ENCODE results near the gene SLC16A3. TPM values are rescaled to one million over a fixed set of nuclear protein-coding genes. Genes with fewer than 3 reads are reported as not detected.

The SLC16A3 gene
- total and polyA plus RNA-seq, 2 of the 8 experiments (the other 6 are each of a cell fraction or from before 2014, with no cell fraction given) = 3.8 to 8.7 TPM

- no peaks in the 10 kb centered on the region; a peak in 1 of 8 replicates for H3K36me3 ChIP-seq (ENCODE audit: control insufficient read depth in 2 of 4, insufficient read depth in 4 of 4, low read length in 3 of 4)
- H2AK5ac ChIP-seq (ENCODE audit: low read depth, low read length) = no peak overlapping the region
- H3K9me3 ChIP-seq (ENCODE audit: insufficient read depth in 2 of 2, low read depth in 1 of 2, low read length in 1 of 2) = 0 out of 4 replicates have a peak, but pooled peaks cover 0 to 3% of the 10 kb centered on the region in 2 experiments
- H3K4me2 ChIP-seq (ENCODE audit: insufficient read depth in 1 of 2, low read depth in 2 of 2, low read length in 2 of 2) = no peak overlapping the region
- H4K8ac ChIP-seq (ENCODE audit: extremely low read depth, insufficient read depth, low read length) = no peak overlapping the region
- H3K4me3 ChIP-seq (ENCODE audit: extremely low read depth in 1 of 4, insufficient read depth in 2 of 4, low read depth in 3 of 4, low read length in 4 of 4) = no peak overlapping the region
- H2BK20ac ChIP-seq (ENCODE audit: low read length) = no peak overlapping the region
- H4K5ac ChIP-seq (ENCODE audit: insufficient read length, low read depth, low read length) = no peak overlapping the region
- H3K27me3 ChIP-seq (replicated peaks in 1 of 4; ENCODE audit: control insufficient read depth in 3 of 4, extremely low read depth in 1 of 4, insufficient read depth in 3 of 4, low read length in 3 of 4) = no peaks in the 10 kb centered on the region; a peak in 1 of 7 replicates
- no peak overlapping the region for H2BK12ac ChIP-seq (ENCODE audit: low read depth, low read length)
- POLR2A ChIA-PET (ENCODE audit: partially characterized antibody) = interaction anchor here (1.3 to 5.2 kb wide), 2 partner anchors 11 to 12 kb away, joined by 3 to 39 read pairs; partner anchors contain the start of gene CSNK1D
- H3K4ac ChIP-seq (replicated peaks; ENCODE audit: insufficient read length, low read depth, low read length) = no peak overlapping the region
- FAIRE-seq = no peak
- H2BK120ac ChIP-seq (replicated peaks; ENCODE audit: low read depth, low read length) = no peak overlapping the region
- no peak overlapping the region for H3K27ac ChIP-seq (ENCODE audit: low read depth, low read length)
- H3K9ac ChIP-seq (replicated peaks in 1 of 4; ENCODE audit: extremely low read depth in 1 of 4, low read depth in 3 of 4, low read length in 3 of 4) = no peak overlapping the region; a peak in 1 of 7 replicates
- H3K4me1 ChIP-seq (replicated peaks in 1 of 4; ENCODE audit: control insufficient read depth in 3 of 4, insufficient read depth in 4 of 4, low read length in 3 of 4) = 0 out of 7 replicates have a peak, but pooled peaks cover 0 to 2% (median 0%) of the 10 kb centered on the region in 4 experiments
- H3K79me2 ChIP-seq (ENCODE audit: control insufficient read depth in 1 of 2, insufficient read depth in 2 of 2, low read length in 2 of 2) = no peaks in the 10 kb centered on the region
- CTCF ChIA-PET (ENCODE audit: partially characterized antibody) = interaction anchor here (1.6 kb wide), 1 partner anchor 16 kb away, joined by 3 read pairs; no protein-coding TSS in a partner anchor
- H4K91ac ChIP-seq (replicated peaks; ENCODE audit: insufficient read length, low read length) = no peak overlapping the region
- no peak overlapping the region for H2AFZ ChIP-seq (ENCODE audit: low read length)
- DNase-seq (ENCODE audit: low read depth in 1 of 2, low spot score in 2 of 2) = no peak
- no peaks in the 10 kb centered on the region for H3K23me2 ChIP-seq (ENCODE audit: low read depth, low read length)
- no peak overlapping the region for H3K23ac ChIP-seq (ENCODE audit: insufficient read length)
- H3K14ac ChIP-seq (ENCODE audit: insufficient read length) = no peak overlapping the region
- H3K56ac ChIP-seq (replicated peaks; ENCODE audit: insufficient read length, low read depth, low read length) = no peak overlapping the region
- H2BK5ac ChIP-seq (ENCODE audit: low read depth, low read length) = no peak overlapping the region
- peaks cover 0 to 6% of the 10 kb centered on the region in 2 experiments for H4K20me1 ChIP-seq (replicated peaks in 1 of 2; ENCODE audit: control insufficient read depth in 1 of 2, insufficient read depth in 2 of 2, low read length in 2 of 2)
- 74% methylated on average over 8 of the region's 8 CpGs; no CpG with 5 or more reads in 1 of the 2 experiments for WGBS, 2 experiments (ENCODE audit: extremely low coverage in 1 of 2, insufficient coverage in 1 of 2, insufficient read length in 1 of 2, insufficient replicate concordance in 2 of 2, low coverage in 1 of 2, low lambda C conversion rate in 2 of 2, missing lambda C conversion rate in 1 of 2)
- H2BK15ac ChIP-seq (ENCODE audit: low read length) = no peak overlapping the region
- H3K79me1 ChIP-seq (ENCODE audit: low read depth, low read length) = no peaks in the 10 kb centered on the region; the same call in 1 of the 2 replicates
- no peak overlapping the region for H3K18ac ChIP-seq (ENCODE audit: extremely low read depth, low read length)
- TF ChIP-seq SIN3A (conservative IDR thresholded peaks at IDR 0.05 in 1 of 2, IDR thresholded peaks at IDR 0.05 in 1 of 2; ENCODE audit: low read depth in 1 of 2, low read length in 2 of 2) (no peak), TCF12 (IDR thresholded peaks at IDR 0.05; ENCODE audit: low read depth, low read length) (no peak), MAX (IDR thresholded peaks at IDR 0.05) (no peak), SP2 (IDR thresholded peaks at IDR 0.05; ENCODE audit: low read length) (no peak), SIX5 (IDR thresholded peaks at IDR 0.05; ENCODE audit: low read depth, low read length) (no peak), POU5F1 (IDR thresholded peaks at IDR 0.05; ENCODE audit: low read depth, low read length) (no peak), TAF7 (optimal IDR thresholded peaks at IDR 0.05; ENCODE audit: borderline replicate concordance, low read depth, low read length) (no peak), SP1 (IDR thresholded peaks at IDR 0.05; ENCODE audit: low read depth, low read length) (no peak), KDM1A (IDR thresholded peaks at IDR 0.05; ENCODE audit: borderline replicate concordance, low read length) (no peak), CTBP2 (IDR thresholded peaks at IDR 0.05; ENCODE audit: borderline replicate concordance, insufficient read depth, insufficient read length, low read length) (no peak), CHD2 (IDR thresholded peaks at IDR 0.05; ENCODE audit: low read length) (no peak), POLR2AphosphoS5 (IDR thresholded peaks at IDR 0.05; ENCODE audit: low read depth, low read length) (no peak), USF2 (IDR thresholded peaks at IDR 0.05; ENCODE audit: low read length) (no peak)
These were observed 56.3 kb downstream of the SLC16A3 start for GRCh38 chr17:82285141-82285540.

Data from H1 (cell line).